HG02885 (cell line): ENCODE results near the gene SHCBP1.

Source experiments
- ATAC-seq: cut with Tn5 transposase; IDR thresholded peaks from one replicate; pipeline ENCODE4 v1.9.1; 2021; ENCODE audit warnings: mild to moderate bottlenecking; ENCODE audit not compliant: unreplicated experiment, poor library complexity

SHCBP1 gene

DNA sequence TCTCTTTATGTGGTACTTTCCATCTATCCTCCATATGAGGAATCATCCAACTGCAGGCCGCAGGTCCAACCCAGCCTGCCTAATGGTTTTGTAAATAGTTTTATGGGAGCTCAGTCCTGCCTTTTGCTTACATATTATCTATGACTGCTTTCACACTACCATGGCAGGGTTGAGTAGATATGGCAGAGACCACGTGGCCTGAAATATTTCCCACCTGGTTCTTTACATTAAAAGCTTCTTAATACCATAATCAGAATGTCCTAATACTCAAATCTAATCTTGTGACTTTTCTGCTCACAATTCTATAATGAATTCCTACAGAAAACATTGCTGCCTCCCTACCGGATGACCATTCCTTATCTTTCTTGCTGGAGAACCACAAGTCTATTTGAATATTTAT, 71.7 kb downstream of the SHCBP1 start:
- ATAC-seq: no peak
